GM21619 (cell line): ENCODE measurements around the gene ALAD.
"Not testable (repeated sequence)": the region's sequence is repeated elsewhere in the genome, so short reads cannot be mapped to it uniquely, and the experiment has no call there.

Source experiments
- ATAC-seq: cut with Tn5 transposase; IDR thresholded peaks from one replicate; pipeline ENCODE4 v1.9.1; 2021; ENCODE audit not compliant: unreplicated experiment

Gene ALAD

DNA sequence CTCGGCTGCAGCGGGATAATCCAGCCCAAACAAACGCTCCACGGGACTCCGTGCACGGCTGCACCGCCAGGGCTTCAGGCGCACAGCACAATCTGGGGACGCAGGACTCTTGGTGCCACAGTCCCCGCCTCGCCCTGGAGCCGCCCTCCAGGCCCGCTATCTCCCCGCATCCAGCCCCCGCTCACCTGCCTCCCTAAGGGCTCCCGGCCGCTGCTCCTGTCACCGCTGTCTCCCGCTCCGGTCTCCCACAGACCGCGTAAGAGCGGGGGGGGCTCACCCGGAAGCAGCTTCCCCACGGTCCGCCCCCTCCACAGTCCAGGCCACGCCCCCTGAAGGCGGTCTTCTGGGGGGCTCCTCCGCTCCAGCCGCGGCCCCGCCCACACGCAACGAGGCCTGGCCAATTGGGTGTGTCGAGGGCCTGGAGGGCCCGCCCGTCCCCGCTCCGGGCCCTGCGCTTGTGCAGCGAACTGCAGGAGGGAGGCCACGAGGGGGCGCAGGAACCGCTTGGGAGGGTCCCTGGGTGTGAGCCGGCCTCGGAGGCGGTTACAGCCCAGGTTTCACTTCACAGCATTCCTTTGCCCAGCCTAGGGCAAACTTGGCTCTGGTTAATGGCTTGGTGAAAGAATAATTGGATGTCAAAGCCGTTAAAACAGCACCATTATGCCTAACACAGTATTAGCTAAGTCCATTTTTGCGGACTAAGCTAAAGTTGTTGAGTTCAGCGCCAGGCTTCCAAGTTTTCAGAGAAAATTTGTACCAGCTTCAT lies at the start of gene ALAD:
TSS of gene ALAD (minus strand) at position 258 of the 766 bp plus-strand sequence. CDS start 7,725 bp downstream, outside the sequence.
- peak; percentile 97 for ATAC-seq

- ATAC-seq: no peak
Observed at GRCh38 chr9:113449376-113449775, 48.3 kb upstream of the ALAD start.

- no peak for ATAC-seq
Observed at GRCh38 chr9:113446323-113446740, 45.2 kb upstream of the ALAD start.

GRCh38 chr9:113444736-113445135 lies 43.7 kb upstream of the ALAD start:
- ATAC-seq: no peak

GRCh38 chr9:113437716-113438115 lies 36.6 kb upstream of the ALAD start:
- ATAC-seq: not testable (repeated sequence)

DNA sequence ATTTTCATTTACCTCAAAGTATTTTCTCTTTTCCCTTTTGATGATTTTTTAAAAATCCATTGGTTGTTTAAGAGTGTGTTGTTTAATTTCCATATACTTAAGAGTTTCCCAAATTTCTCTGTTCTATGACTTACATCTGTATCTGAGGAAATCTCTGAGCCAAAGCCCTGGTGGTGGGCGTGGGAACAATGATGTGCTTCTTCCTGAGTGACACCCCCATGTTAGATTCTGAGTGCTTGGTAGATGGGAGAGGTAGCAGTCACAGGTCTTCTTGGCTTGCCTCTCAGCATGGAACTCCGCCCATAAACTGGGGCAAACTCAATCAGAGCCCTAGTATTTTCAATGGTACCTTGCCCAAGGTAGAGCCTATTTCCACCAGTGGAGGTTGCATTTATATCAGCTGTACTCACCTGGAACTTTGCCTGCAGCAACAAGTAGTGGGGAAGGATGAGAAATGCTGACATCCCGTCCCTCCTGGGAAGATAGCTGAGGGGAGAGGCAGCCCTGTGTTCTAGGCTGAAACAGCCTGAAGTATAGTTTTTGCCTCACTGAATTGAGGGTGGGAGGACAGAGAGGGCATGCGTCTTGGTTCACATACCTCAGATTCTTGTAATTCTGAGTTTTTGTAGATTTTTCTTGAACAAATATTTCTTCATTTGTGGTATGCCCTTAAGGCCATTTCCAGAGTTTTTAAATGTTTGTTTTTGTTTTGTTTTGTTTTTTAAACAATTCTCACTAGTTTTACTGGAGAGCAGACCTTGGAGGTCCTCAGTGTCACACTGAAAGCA lies 35.8 kb upstream of the ALAD start:
- no peak for ATAC-seq

DNA sequence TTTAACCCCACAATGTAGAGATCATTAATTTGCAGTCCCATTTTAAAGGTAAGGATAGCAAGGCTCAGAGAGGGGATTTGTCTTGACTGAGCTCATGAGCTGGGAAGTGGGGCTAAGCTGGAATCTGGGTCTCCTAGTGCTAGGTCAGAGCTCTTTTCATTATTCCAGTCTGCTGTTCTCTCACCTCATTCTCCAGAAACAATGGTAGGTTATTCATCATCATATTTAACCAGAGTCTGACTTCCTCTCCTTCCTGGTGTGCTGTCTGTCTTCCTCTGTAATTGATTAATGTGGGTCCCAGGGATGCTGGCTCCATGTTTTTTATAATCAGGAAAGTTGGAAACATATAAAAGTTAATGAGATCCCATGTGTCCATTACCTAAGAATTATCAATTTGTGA lies 30.1 kb upstream of the ALAD start:
- no peak for ATAC-seq

- ATAC-seq: no peak
Observed at GRCh38 chr9:113428062-113428615, 27.1 kb upstream of the ALAD start.

GRCh38 chr9:113427629-113428028 lies 26.5 kb upstream of the ALAD start:
- no peak for ATAC-seq

GRCh38 chr9:113426701-113427100 lies 25.6 kb upstream of the ALAD start:
- ATAC-seq: no peak

- ATAC-seq: no peak
Observed at GRCh38 chr9:113425072-113425471, 24.0 kb upstream of the ALAD start.

- ATAC-seq: no peak
Observed at GRCh38 chr9:113421726-113422125, 20.6 kb upstream of the ALAD start.

DNA sequence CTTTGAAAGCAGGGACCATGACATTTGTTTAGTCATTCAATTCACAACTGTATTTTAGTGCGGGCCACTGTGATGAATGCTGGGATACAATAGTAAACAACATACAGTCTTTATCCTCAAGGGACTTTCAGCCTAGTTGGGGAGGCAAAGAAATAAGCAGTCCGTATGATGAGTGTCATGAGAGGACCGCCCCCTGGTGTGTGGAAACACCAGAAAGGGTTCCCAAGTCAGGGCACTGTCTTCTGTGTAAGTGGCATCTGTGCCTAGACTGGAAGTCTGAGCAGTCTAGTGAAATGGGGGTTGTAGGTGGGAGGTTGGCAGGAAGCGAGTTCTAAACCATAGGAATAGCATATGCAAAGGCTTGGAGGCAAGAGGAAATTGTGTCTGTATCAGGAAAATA lies 16.3 kb upstream of the ALAD start:
- ATAC-seq: no peak

DNA sequence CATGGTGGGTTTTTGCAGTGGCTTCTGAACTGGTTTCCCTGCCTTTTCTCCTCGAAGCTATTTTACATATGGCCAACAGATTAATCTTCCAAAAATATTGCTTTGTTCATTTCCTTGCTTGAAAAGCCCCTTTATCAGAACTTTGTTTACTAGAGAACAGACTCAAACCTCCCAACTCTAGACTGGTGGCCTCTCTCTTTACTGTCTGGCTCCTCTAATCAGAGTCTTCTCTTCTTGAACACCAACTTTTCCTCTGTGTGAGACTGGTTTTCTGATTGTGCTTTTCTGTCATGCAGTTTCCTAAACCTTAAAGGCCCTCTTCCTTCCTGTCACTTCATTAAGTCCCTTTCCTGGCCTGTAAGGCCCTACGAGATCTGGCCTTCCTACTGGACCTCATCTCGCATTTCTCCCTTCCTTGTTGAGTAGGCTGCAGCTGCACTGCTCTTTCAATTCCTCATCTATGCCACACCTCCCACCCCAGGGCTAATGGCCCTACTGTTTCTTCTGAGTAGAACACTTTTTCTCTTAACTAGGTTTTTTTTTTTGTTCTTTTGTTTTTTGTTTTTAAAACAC lies 15.2 kb upstream of the ALAD start:
- ATAC-seq: peak; percentile 98

- ATAC-seq: peak; percentile 92
Observed at GRCh38 chr9:113410207-113410864, 9.3 kb upstream of the ALAD start, which contains the start of the genes C9orf43 and POLE3. C9orf43 (plus strand) TSS chr9:113410747; CDS start chr9:113413494, 2,747 bp downstream. POLE3 (minus strand) TSS chr9:113410675; CDS start chr9:113410293, 382 bp downstream.

DNA sequence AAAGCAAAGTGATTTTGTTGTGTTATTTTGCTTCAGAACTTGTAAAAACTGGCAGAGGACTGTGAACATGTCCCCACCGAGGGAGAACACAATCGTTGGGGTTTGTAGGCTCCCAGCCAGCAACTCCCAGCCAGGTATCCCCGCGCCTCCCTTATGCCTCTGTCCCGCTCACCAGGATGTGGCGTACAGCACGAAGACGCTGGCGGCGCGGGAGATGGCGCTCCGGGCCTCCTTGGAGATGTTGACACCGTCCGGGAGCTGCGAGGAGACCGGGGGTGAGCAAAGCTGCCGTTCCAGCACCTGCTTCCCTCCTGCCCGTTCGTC lies 8.8 kb upstream of the ALAD start:
- ATAC-seq: peak; percentile 8

DNA sequence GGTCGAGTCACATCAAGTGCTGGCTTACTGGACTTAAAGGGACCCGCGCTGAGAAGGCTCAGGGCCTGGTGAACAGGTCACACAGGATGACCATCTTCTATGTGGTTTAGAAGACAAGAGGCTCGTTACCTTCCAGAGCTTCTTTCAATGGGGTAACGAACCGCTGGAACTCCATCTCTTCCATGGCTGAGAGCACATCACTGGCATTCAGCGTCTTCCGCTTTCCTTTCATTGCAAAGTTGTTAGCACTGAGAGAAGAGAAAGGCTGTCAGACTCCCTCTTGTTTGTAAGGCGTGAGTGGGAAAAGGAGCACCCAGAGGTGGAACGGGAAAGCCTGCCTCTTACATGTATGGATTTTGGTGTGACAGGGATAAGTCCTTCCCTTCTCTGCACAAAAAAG lies 8.4 kb upstream of the ALAD start:
- no peak for ATAC-seq

DNA sequence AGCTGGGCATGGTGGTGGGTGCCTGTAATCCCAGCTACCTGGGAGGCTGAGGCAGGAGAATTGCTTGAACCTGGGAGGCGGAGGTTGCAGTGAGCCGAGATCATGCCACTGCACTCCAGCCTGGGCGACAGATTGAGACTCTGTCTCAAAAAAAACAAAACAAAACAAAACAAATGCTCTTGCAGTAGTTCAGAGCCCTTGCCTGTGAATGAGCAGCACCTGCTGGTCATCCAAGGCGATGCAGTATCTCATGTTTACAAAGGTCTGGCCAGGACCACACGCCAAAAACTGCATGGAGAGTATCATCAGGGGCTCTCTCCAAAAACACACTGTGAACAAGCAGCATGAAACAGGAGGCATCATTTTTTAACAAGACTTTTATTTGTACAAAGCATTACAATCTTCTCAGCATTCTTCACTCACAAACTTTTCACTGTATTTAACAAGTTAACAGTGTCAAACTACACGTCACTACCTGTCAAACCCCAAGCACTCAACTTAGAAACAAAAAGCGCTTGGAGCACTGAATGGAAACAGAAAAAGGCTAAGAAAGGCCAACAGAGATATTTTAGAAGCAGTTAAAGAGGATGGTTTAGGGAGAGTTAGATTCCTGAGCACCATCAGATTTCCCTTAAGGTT lies 5.9 kb upstream of the ALAD start:
- ATAC-seq: peak; percentile 34

DNA sequence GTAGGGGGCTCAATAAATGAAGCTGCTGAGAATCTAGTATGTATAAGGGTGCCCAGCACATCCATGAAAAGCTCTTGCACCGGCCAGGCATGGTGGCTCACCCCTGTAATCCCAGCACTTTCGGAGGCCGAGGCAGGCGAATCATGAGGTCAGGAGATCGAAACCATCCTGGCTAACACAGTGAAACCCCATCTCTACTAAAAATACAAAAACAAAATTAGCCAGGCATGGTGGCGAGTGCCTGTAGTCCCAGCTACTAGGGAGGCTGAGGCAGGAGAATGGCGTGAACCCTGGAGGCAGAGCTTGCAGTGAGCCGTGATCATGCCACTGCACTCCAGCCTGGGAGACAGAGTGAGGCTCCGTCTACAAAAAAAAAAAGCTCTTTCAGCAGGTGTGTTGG lies 5.3 kb upstream of the ALAD start:
- ATAC-seq: not testable (repeated sequence)

GRCh38 chr9:113403646-113404045 lies 2.6 kb upstream of the ALAD start:
- ATAC-seq: no peak
